Measurements from ENCODE around the gene TTC34. TPM values are rescaled to one million over a fixed set of nuclear protein-coding genes. Genes with fewer than 3 reads are reported as not detected.
"Not testable (repeated sequence)": the region's sequence is repeated elsewhere in the genome, so short reads cannot be mapped to it uniquely, and the experiment has no call there.

The TTC34 gene
- polyA plus RNA-seq, 10 donors, result 0.09 to 0.58 (median 0.19) TPM

GRCh38 chr1:2629627-2630497, 171.6 kb downstream of the TTC34 start:
- DNase-seq, result no peak

- no peak for DNase-seq
These were observed 172.4 kb downstream of the TTC34 start for GRCh38 chr1:2628933-2629626.

GRCh38 chr1:2628191-2628932, 173.1 kb downstream of the TTC34 start:
- DNase-seq, result no peak

GRCh38 chr1:2627746-2628145, 173.7 kb downstream of the TTC34 start:
- DNase-seq, result no peak

GRCh38 chr1:2625748-2626147, 175.7 kb downstream of the TTC34 start:
- not testable (repeated sequence) for DNase-seq

- DNase-seq, result no peak
These were observed 176.2 kb downstream of the TTC34 start for GRCh38 chr1:2625311-2625710.

GRCh38 chr1:2624735-2625300, 176.7 kb downstream of the TTC34 start:
- no peak for DNase-seq

GRCh38 chr1:2623571-2624337, 177.7 kb downstream of the TTC34 start:
- DNase-seq, result no peak

- DNase-seq, result no peak
These were observed 183.5 kb downstream of the TTC34 start for GRCh38 chr1:2617971-2618470.

GRCh38 chr1:2614145-2614544, 187.3 kb downstream of the TTC34 start:
- no peak for DNase-seq

GRCh38 chr1:2612591-2613365, 188.7 kb downstream of the TTC34 start:
- no peak for DNase-seq

- DNase-seq, result no peak
These were observed 189.7 kb downstream of the TTC34 start for GRCh38 chr1:2611621-2612437.

GRCh38 chr1:2611031-2611501, 190.4 kb downstream of the TTC34 start:
- DNase-seq, result peak in 2 of 3 donors; percentile 16 to 76

- peak in 2 of 3 donors; percentile 16 to 36 for DNase-seq
These were observed 191.2 kb downstream of the TTC34 start for GRCh38 chr1:2610036-2610959.

GRCh38 chr1:2609319-2610035, 192.0 kb downstream of the TTC34 start:
- no peak for DNase-seq

GRCh38 chr1:2607641-2608091, 193.8 kb downstream of the TTC34 start:
- peak in 2 of 3 donors; percentile 75 to 89 for DNase-seq
